H1 (cell line): ENCODE data around the gene ZNF831. TPM values are rescaled to one million over a fixed set of nuclear protein-coding genes. Genes with fewer than 3 reads are reported as not detected.

Source experiments
- CTCF ChIA-PET: fragments of 300-600 bp; sonication (Branson Sonifier 250); formaldehyde crosslinking; loops from one replicate; lab custom pipeline; 2021; ENCODE audit not compliant: partially characterized antibody; lab: Charles Lee
- POLR2A ChIA-PET: fragments of 300-600 bp; sonication (Branson Sonifier 250); formaldehyde crosslinking; loops from one replicate; lab custom pipeline; 2021; ENCODE audit warnings: inconsistent platforms; ENCODE audit not compliant: partially characterized antibody; lab: Charles Lee
- DNase-seq, 2 experiments: peaks; one replicate each; pipeline versions ENCODE4 v3.0.0 to v3.0.0-alpha.2; 2010 to 2022; ENCODE audit warnings: low spot score in 2 of 2, low read depth in 1 of 2, mixed read lengths in 1 of 2
- FAIRE-seq: peaks from 2 replicates; lab custom pipeline; 2011; peaks lifted over from hg19 to GRCh38; lab: Jason Lieb, UNC
- H2AFZ ChIP-seq: 2 replicates; pipeline ENCODE4 v1.8.1; 2012; ENCODE audit warnings: low read length, inconsistent platforms
- H2AK5ac ChIP-seq: 2 replicates; pipeline ENCODE4 v1.6.1; 2013; ENCODE audit warnings: low read depth, low read length
- H2BK120ac ChIP-seq: replicated peaks from 2 replicates; pipeline ENCODE3; 2013; ENCODE audit warnings: low read depth, low read length, inconsistent platforms
- H2BK12ac ChIP-seq: 2 replicates; pipeline ENCODE4 v1.6.1; 2013; ENCODE audit warnings: low read depth, low read length
- H2BK15ac ChIP-seq: 2 replicates; pipeline ENCODE4 v1.6.1; 2013; ENCODE audit warnings: low read length
- H2BK20ac ChIP-seq: 2 replicates; pipeline ENCODE4 v1.6.1; 2013; ENCODE audit warnings: low read length
- H2BK5ac ChIP-seq: 2 replicates; pipeline ENCODE4 v1.6.1; 2013; ENCODE audit warnings: low read depth, low read length
- H3K14ac ChIP-seq: 2 replicates; pipeline ENCODE4 v1.6.1; 2013; ENCODE audit warnings: inconsistent platforms; ENCODE audit not compliant: insufficient read length
- H3K18ac ChIP-seq: 2 replicates; pipeline ENCODE4 v1.6.1; 2013; ENCODE audit warnings: low read length; ENCODE audit errors: extremely low read depth
- H3K23ac ChIP-seq: 2 replicates; pipeline ENCODE4 v1.6.1; 2013; ENCODE audit warnings: inconsistent platforms; ENCODE audit not compliant: insufficient read length
- H3K23me2 ChIP-seq: 2 replicates; pipeline ENCODE4 v1.6.1; 2013; ENCODE audit warnings: low read depth, low read length
- H3K27ac ChIP-seq: 2 replicates; pipeline ENCODE4 v1.6.1; 2011; ENCODE audit warnings: low read depth, low read length, inconsistent platforms
- H3K27me3 ChIP-seq, 4 experiments: replicated peaks in 1 of 4; 1 replicate in 1 of 4; 2 replicates in 3 of 4; pipeline versions ENCODE4 v1.6.1 to v1.8.1; 2011 to 2013; ENCODE audit warnings: low read length in 3 of 4, mild to moderate bottlenecking in 3 of 4, inconsistent platforms in 2 of 4, mixed read lengths in 2 of 4, moderate library complexity in 1 of 4; ENCODE audit not compliant: control insufficient read depth in 3 of 4, insufficient read depth in 3 of 4; ENCODE audit errors: extremely low read depth in 1 of 4
- H3K36me3 ChIP-seq, 4 experiments: 2 replicates each; pipeline versions ENCODE4 v1.6.1 to v1.8.1; 2011 to 2013; ENCODE audit warnings: mild to moderate bottlenecking in 4 of 4, low read length in 3 of 4, moderate library complexity in 2 of 4, control low read depth in 1 of 4, inconsistent platforms in 1 of 4; ENCODE audit not compliant: insufficient read depth in 4 of 4, control insufficient read depth in 2 of 4
- H3K4ac ChIP-seq: replicated peaks from 2 replicates; pipeline ENCODE3; 2013; ENCODE audit warnings: low read length, low read depth, mixed read lengths, inconsistent platforms; ENCODE audit not compliant: insufficient read length
- H3K4me1 ChIP-seq, 4 experiments: replicated peaks in 1 of 4; 1 replicate in 1 of 4; 2 replicates in 3 of 4; pipeline versions ENCODE4 v1.6.1 to v1.8.1; 2011 to 2013; ENCODE audit warnings: low read length in 3 of 4, inconsistent platforms in 2 of 4, mixed read lengths in 1 of 4; ENCODE audit not compliant: insufficient read depth in 4 of 4, control insufficient read depth in 3 of 4
- H3K4me2 ChIP-seq, 2 experiments: 2 replicates each; pipeline versions ENCODE4 v1.6.1 to v1.8.1; 2011 to 2013; ENCODE audit warnings: low read depth in 2 of 2, low read length in 2 of 2, control low read depth in 1 of 2, inconsistent platforms in 1 of 2, mild to moderate bottlenecking in 1 of 2; ENCODE audit not compliant: insufficient read depth in 1 of 2
- H3K4me3 ChIP-seq, 4 experiments: fragments of 200-600, 300-600 bp in 1 of 4; sonication (generic), shearing (Covaris generic), sonication (Bioruptor Twin) in 1 of 4; 2 replicates each; pipeline versions ENCODE4 v1.5.1 to v1.8.1; 2011 to 2016; ENCODE audit warnings: low read length in 4 of 4, low read depth in 3 of 4, control low read depth in 2 of 4, inconsistent platforms in 2 of 4, mild to moderate bottlenecking in 2 of 4, mixed read lengths in 1 of 4, moderate library complexity in 1 of 4; ENCODE audit not compliant: insufficient read depth in 2 of 4; ENCODE audit errors: extremely low read depth in 1 of 4
- H3K56ac ChIP-seq: replicated peaks from 2 replicates; pipeline ENCODE3; 2013; ENCODE audit warnings: low read depth, mild to moderate bottlenecking, mixed read lengths, low read length, inconsistent platforms; ENCODE audit not compliant: insufficient read length
- H3K79me1 ChIP-seq: 2 replicates; pipeline ENCODE4 v1.6.1; 2013; ENCODE audit warnings: low read depth, low read length, control low read depth
- H3K79me2 ChIP-seq, 2 experiments: 2 replicates each; pipeline versions ENCODE4 v1.6.1 to v1.8.1; 2012 to 2013; ENCODE audit warnings: low read length in 2 of 2, mild to moderate bottlenecking in 2 of 2, inconsistent platforms in 1 of 2; ENCODE audit not compliant: insufficient read depth in 2 of 2, control insufficient read depth in 1 of 2
- H3K9ac ChIP-seq, 4 experiments: replicated peaks in 1 of 4; 1 replicate in 1 of 4; 2 replicates in 3 of 4; pipeline versions ENCODE4 v1.6.1 to v1.8.1; 2011 to 2013; ENCODE audit warnings: low read depth in 3 of 4, low read length in 3 of 4, control low read depth in 2 of 4, mild to moderate bottlenecking in 2 of 4, moderate library complexity in 2 of 4, inconsistent platforms in 1 of 4; ENCODE audit errors: extremely low read depth in 1 of 4
- H3K9me3 ChIP-seq, 2 experiments: 2 replicates each; pipeline versions ENCODE4 v1.6.1 to v1.8.1; 2012 to 2013; ENCODE audit warnings: mild to moderate bottlenecking in 2 of 2, moderate library complexity in 2 of 2, control low read depth in 1 of 2, inconsistent platforms in 1 of 2, low read depth in 1 of 2, low read length in 1 of 2, mixed read lengths in 1 of 2; ENCODE audit not compliant: insufficient read depth in 2 of 2
- H4K20me1 ChIP-seq, 2 experiments: replicated peaks in 1 of 2; 2 replicates each; pipeline versions ENCODE3 to v1.8.1; 2011 to 2013; ENCODE audit warnings: inconsistent platforms in 2 of 2, low read length in 2 of 2, mild to moderate bottlenecking in 1 of 2; ENCODE audit not compliant: insufficient read depth in 2 of 2, control insufficient read depth in 1 of 2
- H4K5ac ChIP-seq: 2 replicates; pipeline ENCODE4 v1.6.1; 2013; ENCODE audit warnings: low read length, low read depth, mixed read lengths, inconsistent platforms; ENCODE audit not compliant: insufficient read length
- H4K8ac ChIP-seq: 2 replicates; pipeline ENCODE4 v1.8.0; 2013; ENCODE audit warnings: mild to moderate bottlenecking, moderate library complexity, low read length, inconsistent platforms; ENCODE audit not compliant: insufficient read depth; ENCODE audit errors: extremely low read depth
- H4K91ac ChIP-seq: replicated peaks from 2 replicates; pipeline ENCODE3; 2013; ENCODE audit warnings: low read length, mixed read lengths, inconsistent platforms; ENCODE audit not compliant: insufficient read length
- BCL11A ChIP-seq, 2 experiments: IDR thresholded peaks; one replicate each; pipeline ENCODE4 v1.6.1; 2011; ENCODE audit warnings: low read depth in 2 of 2, low read length in 2 of 2, mild to moderate bottlenecking in 2 of 2
- CTCF ChIP-seq, 3 experiments: IDR thresholded peaks; 1 replicate in 2 of 3; 2 replicates in 1 of 3; pipeline versions ENCODE4 v1.5.1 to v1.6.1; 2011; ENCODE audit warnings: low read length in 3 of 3, mild to moderate bottlenecking in 3 of 3, inconsistent platforms in 2 of 3, low read depth in 1 of 3, moderate library complexity in 1 of 3; ENCODE audit not compliant: insufficient read depth in 1 of 3; ENCODE audit errors: control extremely low read depth in 1 of 3
- EP300 ChIP-seq, 2 experiments: IDR thresholded peaks; 1 replicate in 1 of 2; 2 replicates in 1 of 2; pipeline ENCODE4 v1.6.1; 2011 to 2012; ENCODE audit warnings: low read depth in 2 of 2, low read length in 2 of 2, mild to moderate bottlenecking in 2 of 2, borderline replicate concordance in 1 of 2, inconsistent platforms in 1 of 2, moderate library complexity in 1 of 2
- GABPA ChIP-seq: IDR thresholded peaks from 2 replicates; pipeline ENCODE4 v1.6.1; 2011; ENCODE audit warnings: mild to moderate bottlenecking, low read length, moderate library complexity, borderline replicate concordance; ENCODE audit not compliant: insufficient read depth
- JUN ChIP-seq: IDR thresholded peaks from 2 replicates; pipeline ENCODE4 v1.6.1; 2011; ENCODE audit warnings: low read depth, mild to moderate bottlenecking, improper control_type of control experiment, low read length
- JUND ChIP-seq: IDR thresholded peaks from 2 replicates; pipeline ENCODE4 v1.6.1; 2011; ENCODE audit warnings: mild to moderate bottlenecking, improper control_type of control experiment, low read length
- PHF8 ChIP-seq: fragments of 200-600 bp; sonication (generic); conservative IDR thresholded peaks from 2 replicates; pipeline ENCODE4 v1.7.1; 2012; ENCODE audit warnings: low read depth, mild to moderate bottlenecking, inconsistent platforms, low read length, moderate library complexity
- RAD21 ChIP-seq, 2 experiments: IDR thresholded peaks in 1 of 2; conservative IDR thresholded peaks in 1 of 2; 2 replicates each; pipeline ENCODE4 v1.6.1; 2011; ENCODE audit warnings: low read depth in 2 of 2, low read length in 2 of 2, improper control_type of control experiment in 1 of 2, inconsistent platforms in 1 of 2, mild to moderate bottlenecking in 1 of 2, moderate library complexity in 1 of 2
- SAP30 ChIP-seq: fragments of 300-600 bp; sonication (generic); IDR thresholded peaks from 2 replicates; pipeline ENCODE4 v1.7.1; 2012; ENCODE audit warnings: low read length, moderate library complexity, mild to moderate bottlenecking, inconsistent platforms; ENCODE audit not compliant: insufficient read depth, insufficient replicate concordance
- SP2 ChIP-seq: IDR thresholded peaks from 2 replicates; pipeline ENCODE4 v1.6.1; 2012; ENCODE audit warnings: mild to moderate bottlenecking, low read length, inconsistent platforms
- TCF12 ChIP-seq: IDR thresholded peaks from 2 replicates; pipeline ENCODE4 v1.6.1; 2011; ENCODE audit warnings: low read depth, mild to moderate bottlenecking, low read length
- WGBS, 2 experiments: shearing (Covaris generic) in 1 of 2; methylation state at CpG; one replicate each; pipeline versions ENCODE4 v1.1.6 to v1.1.7; 2013 to 2015; ENCODE audit warnings: low lambda C conversion rate in 2 of 2, mixed read lengths in 2 of 2, inconsistent platforms in 1 of 2, low coverage in 1 of 2, missing lambda C conversion rate in 1 of 2; ENCODE audit not compliant: insufficient replicate concordance in 2 of 2, insufficient coverage in 1 of 2, insufficient read length in 1 of 2; ENCODE audit errors: extremely low coverage in 1 of 2, missing lambda C conversion rate in 1 of 2; 5-methylcytosine and 5-hydroxymethylcytosine counted together
- polyA plus RNA-seq, 7 experiments: library from polyadenylated mRNA; depleted of rRNA in 3 of 7; stranded (reverse) in 5 of 7; unstranded in 2 of 7; fragments of >200 nt in 5 of 7; fragments of 200-250 nt in 2 of 7; gene quantifications; 1 replicate in 5 of 7; 2 replicates in 1 of 7; 4 replicates in 1 of 7; pipeline versions ENCODE4 v1.2.1 to v1.2.3, GENCODE V29; 2011 to 2013; ENCODE audit warnings: missing spikeins in 2 of 7, mixed read lengths in 2 of 7
- total RNA-seq: library from RNA; stranded (reverse); fragmentation: NEBNext Ultra II Directional; extraction: Animal tissue kit (Norgen Biotek cat#: 25700); gene quantifications from 2 replicates; pipeline ENCODE4 v1.2.1, GENCODE V29; 2021

ZNF831 gene
- total and polyA plus RNA-seq, 2 of the 8 experiments (the other 6 are each of a cell fraction or from before 2014, with no cell fraction given) = not detected

- Histone ChIP-seq H3K79me2 (no peaks in the 10 kb centered on the region), H3K23ac (no peak overlapping the region), H3K27ac (no peak overlapping the region), H3K56ac (no peak overlapping the region), H3K14ac (no peak overlapping the region), H4K5ac (no peak overlapping the region), H2BK12ac (no peak overlapping the region), H2BK15ac (no peak overlapping the region), H3K79me1 (no peaks in the 10 kb centered on the region), H3K18ac (no peak overlapping the region), H3K23me2 (no peaks in the 10 kb centered on the region), H4K8ac (no peak overlapping the region), H2AK5ac (no peak overlapping the region), H3K9ac (no peak overlapping the region), H3K36me3 (no peaks in the 10 kb centered on the region), H3K4me2 (no peak overlapping the region), H3K4ac (no peak overlapping the region), H4K20me1 (no peaks in the 10 kb centered on the region), H2BK5ac (no peak overlapping the region), H3K4me1 (peaks cover 0 to 5% (median 3%) of the 10 kb centered on the region in 4 experiments; a peak in 5 of 7 replicates), H3K9me3 (no peaks in the 10 kb centered on the region), H3K4me3 (no peak overlapping the region), H2BK20ac (no peak overlapping the region), H2AFZ (no peak overlapping the region), H3K27me3 (no peaks in the 10 kb centered on the region), H2BK120ac (no peak overlapping the region), H4K91ac (no peak overlapping the region)
- DNase-seq = no peak
- CTCF ChIA-PET = interaction anchor here (0.8 to 1.9 kb wide), 5 partner anchors 11 to 69 kb away, joined by 3 to 7 read pairs (median 4); partner anchors contain the start of gene ZNF831
- 75% methylated on average over 8 of the region's 8 CpGs; no CpG with 5 or more reads in 1 of the 2 experiments for WGBS, 2 experiments
- no peak for FAIRE-seq
- POLR2A ChIA-PET = no interaction called here
- TF ChIP-seq SAP30 = no peak
- no peak for TF ChIP-seq RAD21 (IDR thresholded peaks at IDR 0.05 in 1 of 2, conservative IDR thresholded peaks at IDR 0.05 in 1 of 2; ENCODE audit: low read depth in 2 of 2, low read length in 2 of 2)
- no peak for TF ChIP-seq JUND
- no peak for TF ChIP-seq BCL11A (IDR thresholded peaks at IDR 0.05; ENCODE audit: low read depth in 2 of 2, low read length in 2 of 2)
- TF ChIP-seq JUN = no peak
- TF ChIP-seq PHF8 = no peak
- no peak for TF ChIP-seq TCF12
- TF ChIP-seq EP300 (IDR thresholded peaks at IDR 0.05; ENCODE audit: borderline replicate concordance in 1 of 2, low read depth in 2 of 2, low read length in 2 of 2) = no peak
- TF ChIP-seq GABPA = no peak
- no peak for TF ChIP-seq SP2
- no peak for TF ChIP-seq CTCF (IDR thresholded peaks at IDR 0.05; ENCODE audit: control extremely low read depth in 1 of 3, insufficient read depth in 1 of 3, low read depth in 1 of 3, low read length in 3 of 3)
These were observed 10.3 kb upstream of the ZNF831 start for GRCh38 chr20:59153355-59153681.
